ENCODE data around the gene CLEC17A. TPM values are rescaled to one million over a fixed set of nuclear protein-coding genes. Genes with fewer than 3 reads are reported as not detected.

The CLEC17A gene
- total and polyA plus RNA-seq, 2 of the 8 experiments (the other 6 are each of a cell fraction or from before 2014, with no cell fraction given) = not detected

- TF ChIP-seq CHD7 (IDR thresholded peaks at IDR 0.05; ENCODE audit: insufficient replicate concordance, low read length) = no peak
- TF ChIP-seq YY1 (IDR thresholded peaks at IDR 0.05; ENCODE audit: low read depth, low read length) = no peak
- TF ChIP-seq TCF12 (IDR thresholded peaks at IDR 0.05; ENCODE audit: low read depth, low read length) = no peak
- no peak for TF ChIP-seq TEAD4 (IDR thresholded peaks at IDR 0.05; ENCODE audit: low read depth, low read length)
- no peak for TF ChIP-seq MAX (IDR thresholded peaks at IDR 0.05)
- TF ChIP-seq EZH2 (IDR thresholded peaks at IDR 0.05; ENCODE audit: low read depth, low read length, severe bottlenecking) = no peak
- no peak for TF ChIP-seq ZNF274 (IDR thresholded peaks at IDR 0.05; ENCODE audit: borderline replicate concordance, extremely low read depth, low read length)
- TF ChIP-seq POLR2A (IDR thresholded peaks at IDR 0.05; ENCODE audit: control extremely low read depth in 1 of 2, low read depth in 2 of 2, low read length in 2 of 2) = no peak
- no peak for TF ChIP-seq USF2 (IDR thresholded peaks at IDR 0.05; ENCODE audit: low read length)
- TF ChIP-seq BRCA1 (IDR thresholded peaks at IDR 0.05; ENCODE audit: low read depth, low read length) = no peak
- TF ChIP-seq EP300 (IDR thresholded peaks at IDR 0.05; ENCODE audit: borderline replicate concordance in 1 of 2, low read depth in 2 of 2, low read length in 2 of 2) = no peak
These were observed 23.7 kb downstream of the CLEC17A start (continued) for GRCh38 chr19:14606627-14607026.
